Activated CD4-positive, alpha-beta T cell treated with anti-CD3 and anti-CD28 coated beads, Interleukin-2, Interleukin-6, amounts not matched to agents 100 ng/mL and 50 ng/mL, durations not matched to agents 16 hours and 8 hours (primary cell): ENCODE results near the gene TM4SF4.

Experiments used
- DNase-seq: peaks from one replicate; pipeline ENCODE4 v3.0.0-alpha.2; 2020

TM4SF4 gene

DNA sequence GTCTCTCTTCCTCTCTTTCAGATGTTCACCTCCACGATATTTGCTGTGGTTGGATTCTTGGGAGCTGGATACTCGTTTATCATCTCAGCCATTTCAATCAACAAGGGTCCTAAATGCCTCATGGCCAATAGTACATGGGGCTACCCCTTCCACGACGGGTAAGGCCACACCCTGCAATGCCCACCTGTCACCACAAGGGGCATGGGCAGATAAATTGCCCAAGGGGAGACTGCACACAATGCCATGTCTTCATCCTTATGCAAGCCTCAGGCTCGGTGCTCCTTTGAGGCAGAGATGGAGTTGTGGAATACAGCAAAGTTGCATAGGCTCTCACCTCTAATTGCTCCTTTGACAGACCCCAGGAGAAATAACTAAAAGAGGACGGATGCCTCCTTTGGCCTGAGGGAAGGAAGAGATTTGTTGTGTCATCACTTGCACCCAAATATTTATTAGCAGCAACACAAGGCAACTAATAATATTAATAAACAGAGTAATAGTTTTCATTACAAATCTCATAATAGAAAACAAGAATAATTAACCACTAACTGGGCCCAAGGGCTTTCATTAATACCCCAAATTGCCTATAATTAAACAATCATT lies 13.2 kb downstream of the TM4SF4 start:
- peak; percentile 58 for DNase-seq

DNA sequence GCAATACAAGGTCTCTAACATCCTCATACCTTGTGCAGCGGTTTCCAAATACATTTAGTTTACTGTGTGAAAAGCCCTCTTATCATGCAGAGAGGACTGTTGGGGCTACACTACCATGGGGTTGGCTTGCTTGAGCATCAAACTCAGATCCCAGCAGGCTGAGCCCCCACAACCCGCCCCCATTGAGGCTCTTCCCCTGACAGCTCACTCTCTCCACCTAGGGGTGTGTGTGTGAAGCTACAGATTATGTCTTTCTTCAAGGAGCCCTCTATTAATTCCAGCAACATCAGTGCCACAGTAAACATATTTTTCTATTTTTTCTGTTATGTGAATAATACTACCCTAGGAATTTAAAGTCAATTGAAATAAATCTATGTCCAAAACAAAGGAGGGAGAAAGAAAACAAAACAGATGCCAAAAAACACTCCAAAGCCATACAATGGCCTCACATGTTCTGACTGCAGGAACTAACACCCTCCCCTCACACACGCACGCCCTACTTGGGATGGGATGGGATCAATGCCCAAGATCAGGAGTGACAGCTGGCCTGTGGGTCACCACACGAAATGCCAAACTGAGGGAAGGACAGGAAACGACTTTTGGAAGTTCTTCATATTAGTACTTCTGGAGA lies 14.7 kb downstream of the TM4SF4 start:
- no peak for DNase-seq

- DNase-seq, result no peak
Observed at GRCh38 chr3:149490260-149490971, 15.9 kb downstream of the TM4SF4 start.

DNA sequence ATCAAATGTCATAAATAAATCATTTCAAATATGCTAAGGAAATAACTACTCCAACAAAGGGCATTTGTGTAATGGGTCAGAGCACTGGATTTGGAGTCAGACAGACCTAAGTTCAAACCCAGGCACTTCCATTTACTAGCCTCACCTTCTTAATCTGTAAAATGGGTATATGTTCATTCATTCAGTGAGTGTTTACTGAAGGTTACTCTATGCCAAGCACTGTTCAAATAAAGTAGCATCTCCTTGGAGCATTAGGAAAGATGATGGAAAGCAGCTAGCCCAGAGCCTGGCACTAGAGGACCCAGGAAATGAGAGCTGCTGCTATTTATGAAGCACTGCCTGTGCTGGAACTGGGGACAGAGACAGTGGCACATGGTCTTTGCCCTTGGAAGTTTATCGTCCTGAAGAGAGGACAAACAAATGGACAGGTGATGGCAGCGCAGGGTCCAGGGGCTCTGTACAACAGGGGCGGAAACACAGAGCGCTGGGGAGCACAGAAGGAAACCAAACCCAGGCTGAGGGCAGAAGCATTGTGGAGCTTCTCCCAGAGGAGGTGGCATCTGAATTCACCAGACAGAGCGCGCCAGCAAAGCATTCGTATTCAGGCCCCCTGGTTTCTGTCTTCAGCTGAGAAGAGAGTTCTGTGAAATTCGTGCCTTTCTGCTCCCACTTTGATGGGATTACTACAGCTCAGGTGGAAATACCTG lies 19.0 kb downstream of the TM4SF4 start:
- DNase-seq, result no peak

DNA sequence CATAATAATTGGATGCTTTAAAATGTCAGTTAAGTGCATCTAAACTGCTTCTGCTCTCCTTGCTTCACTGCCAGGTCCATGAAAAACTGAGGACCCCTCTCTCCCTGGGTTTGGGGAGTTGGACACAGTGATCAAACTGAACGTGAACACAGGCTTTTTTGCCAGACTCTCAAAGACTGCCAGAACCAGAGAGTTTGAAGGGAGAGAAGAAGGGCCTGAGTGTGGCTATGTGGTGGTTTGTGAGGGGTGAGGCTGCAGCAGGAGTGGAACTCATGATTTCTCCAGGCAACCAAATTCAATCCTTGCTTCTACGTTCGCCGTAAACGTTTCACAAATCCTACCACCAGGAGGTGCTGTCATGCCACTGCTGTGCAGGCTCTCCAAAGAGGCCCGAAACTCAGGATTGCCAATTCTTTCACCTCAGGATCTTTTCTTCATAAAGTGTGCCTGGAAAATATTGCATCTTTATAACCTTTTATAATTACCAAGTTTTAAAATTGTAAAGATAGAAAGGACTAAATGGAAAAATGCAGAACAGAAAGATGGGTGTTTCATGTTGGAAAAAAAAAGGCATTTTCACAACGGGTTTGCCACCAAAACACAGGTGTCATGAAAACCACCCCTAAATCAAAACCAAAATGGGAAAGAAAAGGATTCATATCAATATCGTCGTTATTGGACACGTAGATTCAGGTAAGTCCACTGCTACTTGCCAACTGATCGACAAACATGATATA lies 19.7 kb downstream of the TM4SF4 start:
- peak; percentile 60 for DNase-seq

DNA sequence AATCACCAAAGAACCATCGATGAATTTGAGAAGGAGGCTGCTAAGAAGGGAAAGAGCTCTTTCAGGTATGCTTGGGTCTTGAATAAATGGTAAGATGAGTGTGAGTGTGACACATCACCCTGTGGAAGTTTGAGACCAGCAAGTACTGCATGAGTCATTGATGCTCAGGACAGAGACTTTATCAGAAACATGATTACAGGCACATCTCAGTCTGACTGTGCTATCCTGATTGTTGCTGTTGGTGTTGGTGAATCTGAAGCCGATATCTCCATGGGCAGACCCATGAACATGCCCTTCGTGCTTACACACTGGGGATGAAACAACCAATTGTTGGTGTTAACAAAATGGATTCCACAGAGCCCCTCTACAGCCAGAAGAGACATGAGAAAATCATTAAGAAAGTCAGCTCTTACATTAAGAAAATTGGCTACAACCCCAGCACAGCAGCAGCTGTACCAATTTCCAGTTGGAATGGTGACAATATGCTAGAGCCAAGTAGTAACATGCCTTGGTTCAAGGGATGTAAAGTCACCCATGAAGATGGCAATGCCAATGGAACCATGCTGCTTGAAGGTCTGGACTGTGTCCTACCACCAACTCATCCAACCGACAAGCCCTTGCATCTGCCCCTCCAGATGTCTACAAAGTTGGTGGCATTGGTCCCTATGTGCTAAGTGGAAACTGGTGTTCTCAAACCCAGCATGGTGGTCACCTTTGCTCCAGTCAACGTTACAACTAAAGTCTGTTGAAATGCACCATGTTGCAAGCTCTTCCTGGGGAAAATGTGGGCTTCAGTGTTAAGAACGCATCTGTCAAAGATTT lies 20.5 kb downstream of the TM4SF4 start:
- DNase-seq, result no peak

GRCh38 chr3:149495581-149496125 lies 21.2 kb downstream of the TM4SF4 start:
- DNase-seq, result no peak

DNA sequence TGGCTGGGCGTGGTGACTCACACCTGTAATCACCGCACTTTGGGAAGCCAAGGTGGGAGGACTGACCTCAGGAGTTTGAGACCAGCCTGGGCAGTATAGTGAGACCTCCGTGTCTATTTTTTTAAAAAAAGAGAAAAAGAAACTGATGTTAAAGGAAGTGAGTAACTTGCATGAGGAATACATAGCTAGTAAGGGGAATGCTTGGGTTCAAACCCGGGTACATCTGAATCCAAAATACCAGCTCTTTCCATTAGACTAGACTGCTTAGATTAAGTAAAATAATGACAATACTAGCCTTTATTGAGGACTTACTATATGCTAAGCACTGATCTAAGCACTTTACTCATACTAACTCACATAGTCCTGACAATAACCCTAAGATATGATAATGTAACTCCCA lies 22.4 kb downstream of the TM4SF4 start:
- no peak for DNase-seq

DNA sequence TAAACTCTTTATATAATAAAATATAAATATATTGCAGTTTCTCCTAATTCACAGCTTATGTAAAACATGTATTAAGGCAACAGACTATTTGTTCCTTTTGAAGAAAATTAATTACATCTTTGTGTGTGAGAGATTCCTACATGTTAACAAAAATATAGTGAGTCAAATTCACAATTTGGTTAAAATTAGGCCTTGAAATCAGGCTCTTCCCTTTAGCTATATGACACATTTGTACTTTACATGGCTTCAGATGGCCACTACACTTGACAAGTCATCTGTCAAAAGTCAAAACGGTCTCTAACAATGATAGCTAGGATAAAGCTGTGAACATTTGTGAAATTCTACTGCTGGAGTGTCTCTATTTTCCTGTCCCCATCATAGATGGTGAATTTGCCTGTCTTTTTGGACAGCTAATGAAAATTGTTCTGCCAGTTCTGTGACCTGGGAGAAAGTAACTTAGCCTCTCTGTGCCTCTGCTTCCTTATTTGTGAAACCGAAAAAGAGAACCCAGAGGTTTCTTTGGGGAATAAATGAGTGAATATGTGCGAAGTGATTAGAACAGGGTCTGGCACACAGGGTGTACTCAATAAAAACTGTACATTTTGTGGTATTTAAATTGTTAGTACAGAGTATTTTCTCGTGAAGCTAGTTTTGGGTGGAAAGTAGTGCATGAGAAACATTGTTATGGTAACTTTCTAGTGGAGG lies 23.6 kb downstream of the TM4SF4 start:
- DNase-seq, result no peak

DNA sequence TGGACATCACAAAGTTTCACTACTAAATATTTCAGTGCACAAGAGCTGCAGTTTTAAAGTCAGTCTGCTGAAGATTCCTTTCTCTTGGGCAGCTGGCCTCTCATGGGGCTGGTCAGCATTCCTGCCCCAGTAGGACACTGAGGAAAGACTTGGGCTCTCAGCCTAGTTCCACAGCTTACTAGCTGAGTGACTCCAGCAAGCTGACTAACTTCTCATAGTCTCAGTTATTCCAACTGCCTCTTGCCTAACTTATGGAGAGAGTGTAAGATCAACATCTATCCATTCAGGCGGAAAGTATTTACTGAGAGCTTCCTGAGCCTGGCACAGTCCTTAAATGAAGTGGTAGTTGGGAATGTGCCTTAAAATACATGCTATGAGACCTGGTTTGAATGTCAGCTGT lies 27.0 kb downstream of the TM4SF4 start:
- DNase-seq, result no peak

- no peak for DNase-seq
Observed at GRCh38 chr3:149502438-149502837, 27.9 kb downstream of the TM4SF4 start.

DNA sequence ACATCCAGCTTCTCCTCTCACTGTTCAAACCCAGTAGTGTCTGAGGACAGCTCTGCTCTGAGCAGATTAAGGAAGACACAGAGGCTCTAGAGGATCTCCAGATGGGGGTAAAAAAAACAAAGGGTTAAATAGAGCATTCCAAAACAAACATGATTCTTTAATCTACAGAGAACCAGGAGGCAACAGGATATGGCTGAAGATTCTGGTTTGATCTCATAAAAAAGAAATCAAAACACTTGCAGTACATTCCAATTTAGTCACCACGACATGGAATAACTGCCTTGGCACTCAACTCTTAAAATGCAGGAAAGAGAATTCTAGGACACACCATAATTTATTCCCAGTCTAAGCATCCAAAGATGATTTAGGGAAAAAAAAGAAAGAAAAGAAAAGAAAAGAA lies 32.0 kb downstream of the TM4SF4 start:
- DNase-seq, result no peak

DNA sequence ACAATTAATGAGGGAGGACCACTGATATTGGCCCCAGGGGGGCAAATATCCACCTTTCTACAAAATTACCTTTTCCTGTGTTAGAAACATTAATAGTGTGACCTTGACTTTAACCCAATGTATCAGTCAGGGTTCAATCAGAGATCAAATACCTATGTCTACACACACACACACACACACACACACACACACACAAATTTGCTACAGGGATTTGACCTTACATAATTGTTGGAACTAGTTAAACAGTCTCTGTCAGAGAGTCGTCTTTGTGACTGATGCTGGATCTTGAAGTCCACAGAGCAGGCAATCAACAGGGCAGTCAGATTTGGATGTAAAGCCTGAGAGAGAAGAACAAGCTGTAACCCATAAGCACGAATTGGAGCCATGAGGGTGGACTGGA lies 32.5 kb downstream of the TM4SF4 start:
- no peak for DNase-seq

DNA sequence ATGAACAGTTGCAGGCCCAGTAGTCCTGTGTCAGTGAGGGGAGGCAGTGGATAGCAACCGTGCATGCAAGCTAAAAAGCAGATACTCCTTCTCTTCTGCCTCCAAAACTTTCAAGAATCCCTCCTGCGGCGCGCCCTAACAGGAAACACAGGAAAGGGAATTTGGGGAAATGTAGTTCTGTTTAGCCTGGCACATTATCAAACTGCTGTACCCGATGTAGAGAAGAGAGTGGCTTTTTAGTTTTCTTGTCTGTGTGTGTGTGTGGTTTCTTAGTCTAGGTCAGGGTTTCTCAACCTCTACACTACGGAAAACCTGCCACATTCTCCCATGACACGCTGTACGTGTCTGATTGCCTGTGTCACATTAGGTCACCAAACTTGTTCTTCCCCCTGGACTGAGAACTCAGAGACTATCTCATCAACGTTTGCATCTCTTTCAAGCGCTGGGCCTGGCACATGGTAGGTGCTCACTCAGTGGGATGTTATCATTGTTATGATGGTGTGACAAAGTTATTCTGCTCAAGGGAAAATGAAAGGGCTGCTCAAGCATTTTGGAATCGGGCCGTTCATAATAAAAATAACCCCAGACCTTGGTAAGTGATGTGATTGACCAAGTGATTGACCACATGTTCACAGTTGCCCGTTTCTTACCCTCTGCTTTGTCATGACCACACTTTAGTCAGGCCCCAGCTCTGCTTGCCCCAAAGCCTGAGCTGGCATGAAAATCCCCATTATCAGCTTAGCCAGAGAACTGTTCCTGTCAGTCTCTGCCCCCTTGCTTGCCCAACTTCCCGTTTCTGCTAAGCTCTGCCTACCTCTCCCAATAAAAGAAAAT lies 33.2 kb downstream of the TM4SF4 start:
- peak; percentile 42 for DNase-seq

DNA sequence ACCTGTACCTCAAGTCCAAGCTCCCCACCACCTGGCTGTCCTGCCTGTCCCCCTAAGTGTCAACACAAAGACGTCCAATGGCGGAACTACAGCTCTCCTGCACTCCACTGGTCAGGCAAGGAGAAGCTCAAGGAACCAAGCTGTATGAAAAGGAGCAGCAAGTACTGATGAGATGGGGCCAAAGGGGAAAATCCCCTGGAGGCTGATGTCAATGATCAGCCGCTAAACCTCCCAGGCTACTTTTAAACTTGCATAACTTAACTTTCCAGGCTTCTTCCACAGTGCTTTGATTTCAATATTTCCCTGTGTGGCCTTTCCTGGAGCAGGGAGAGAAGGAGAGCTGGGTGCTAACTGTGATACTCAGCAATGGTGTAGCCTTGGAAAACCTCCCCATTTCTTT lies 35.0 kb downstream of the TM4SF4 start:
- DNase-seq, result no peak

GRCh38 chr3:149510480-149510879 lies 36.0 kb downstream of the TM4SF4 start:
- DNase-seq, result no peak

GRCh38 chr3:149511040-149511626 lies 36.6 kb downstream of the TM4SF4 start:
- no peak for DNase-seq

- DNase-seq, result peak; percentile 63
Observed at GRCh38 chr3:149512073-149512782, 37.7 kb downstream of the TM4SF4 start.

DNA sequence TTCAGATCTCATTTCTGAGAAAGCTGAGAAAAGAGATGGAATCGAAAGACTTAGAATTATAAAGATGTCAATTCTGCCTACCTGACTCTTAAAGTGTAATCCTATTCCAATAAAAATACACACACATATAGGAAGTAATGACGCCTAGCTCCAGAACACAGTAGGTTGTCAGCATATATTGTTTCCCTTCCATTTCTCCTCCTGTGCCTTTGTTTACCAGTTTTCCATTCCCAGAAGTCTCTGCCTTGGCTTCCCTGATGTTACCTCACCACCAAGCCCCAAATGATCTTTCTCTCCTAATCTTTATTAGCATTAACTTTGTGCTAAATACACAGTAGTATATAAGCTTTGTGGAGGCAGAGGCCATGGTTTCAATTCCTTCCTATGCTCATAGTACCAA lies 40.0 kb downstream of the TM4SF4 start:
- no peak for DNase-seq
